CD4-positive, alpha-beta T cell treated with Interferon alpha-2 for 1 hour (primary cell): ENCODE measurements around the gene PLA2G2F.

Experiments used
- DNase-seq, 2 donors: peaks; one replicate each; pipeline ENCODE4 v3.0.0-alpha.2; 2020 to 2022

Gene PLA2G2F

GRCh38 chr1:20174937-20175666 lies 36.0 kb downstream of the PLA2G2F start:
- no peak for DNase-seq

- peak in 1 of 2 donors; percentile 13 for DNase-seq
Measured at GRCh38 chr1:20178634-20179370, 39.7 kb downstream of the PLA2G2F start.

GRCh38 chr1:20179371-20180128 lies 40.4 kb downstream of the PLA2G2F start:
- DNase-seq: no peak

GRCh38 chr1:20180129-20180843 lies 41.2 kb downstream of the PLA2G2F start:
- no peak for DNase-seq

GRCh38 chr1:20180844-20181207 lies 41.7 kb downstream of the PLA2G2F start:
- no peak for DNase-seq

GRCh38 chr1:20182415-20182814 lies 43.3 kb downstream of the PLA2G2F start:
- DNase-seq: no peak

GRCh38 chr1:20183035-20183434 lies 43.9 kb downstream of the PLA2G2F start:
- DNase-seq: no peak

GRCh38 chr1:20183616-20184271 lies 44.6 kb downstream of the PLA2G2F start:
- DNase-seq: no peak

- DNase-seq: no peak
Measured at GRCh38 chr1:20184481-20184900, 45.4 kb downstream of the PLA2G2F start.

GRCh38 chr1:20184997-20185833 lies 46.1 kb downstream of the PLA2G2F start:
- DNase-seq: peak; percentile 64 to 75

- peak; percentile 66 for DNase-seq
Measured at GRCh38 chr1:20185834-20186782, 47.0 kb downstream of the PLA2G2F start, which contains the start of the genes PLA2G2C and UBXN10. PLA2G2C (minus strand) TSS chr1:20186518; CDS start chr1:20177363, 9,155 bp downstream. UBXN10 (plus strand) TSS chr1:20186096; CDS start chr1:20190562, 4,466 bp downstream.

GRCh38 chr1:20187103-20187812 lies 48.1 kb downstream of the PLA2G2F start:
- DNase-seq: peak; percentile 11 to 50

GRCh38 chr1:20187813-20188454 lies 48.8 kb downstream of the PLA2G2F start:
- DNase-seq: no peak

- DNase-seq: no peak
Measured at GRCh38 chr1:20188455-20188817, 49.3 kb downstream of the PLA2G2F start.

GRCh38 chr1:20189664-20190063 lies 50.5 kb downstream of the PLA2G2F start:
- DNase-seq: no peak

GRCh38 chr1:20190256-20191160 lies 51.4 kb downstream of the PLA2G2F start:
- DNase-seq: no peak

GRCh38 chr1:20191266-20191825 lies 52.2 kb downstream of the PLA2G2F start:
- DNase-seq: no peak
